Coronary artery (tissue), 2 donors: Measurements from ENCODE around the gene FBXO34.

Experiments
- DNase-seq: peaks from one replicate; pipeline ENCODE4 v3.0.0-alpha.2; 2017; ENCODE audit warnings: low spot score
- H3K27ac ChIP-seq, 2 donors: fragments of 200-600 bp; sonication (generic); one replicate each; pipeline ENCODE4 v1.5.1; 2016 to 2019
- H3K4me3 ChIP-seq: fragments of 200-600 bp; sonication (generic); 2 replicates; pipeline ENCODE4 v1.5.1; 2016; ENCODE audit warnings: mild to moderate bottlenecking, moderate library complexity
- TF ChIP-seq, protein P1 (sequence below): fragments of 200-600 bp; sonication (generic); IDR thresholded peaks from one replicate; pipeline ENCODE4 v1.5.1; 2019; ENCODE audit warnings: antibody characterized with exemption

The FBXO34 gene

DNA sequence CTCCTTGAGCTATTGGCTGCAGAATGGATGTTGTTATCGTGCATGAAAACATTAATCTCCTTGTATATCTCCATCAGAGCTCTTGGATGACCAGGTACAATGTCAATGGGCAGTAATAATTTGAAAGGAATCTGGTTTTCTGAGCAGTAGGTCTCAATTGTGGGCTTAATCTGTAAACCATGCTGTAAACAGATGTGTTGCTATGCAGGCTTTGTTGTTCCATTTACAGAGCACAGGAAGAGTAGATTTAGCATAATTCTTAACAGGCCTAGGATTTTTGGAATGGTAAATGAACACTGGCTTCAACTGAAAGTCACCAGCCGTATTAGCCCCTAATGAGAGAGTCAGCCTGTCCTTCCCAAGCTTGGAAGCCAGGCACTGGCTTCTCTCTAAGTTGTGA lies 90.0 kb downstream of the FBXO34 start:
- no peak overlapping the region for H3K27ac ChIP-seq
- TF ChIP-seq, protein P1, sequence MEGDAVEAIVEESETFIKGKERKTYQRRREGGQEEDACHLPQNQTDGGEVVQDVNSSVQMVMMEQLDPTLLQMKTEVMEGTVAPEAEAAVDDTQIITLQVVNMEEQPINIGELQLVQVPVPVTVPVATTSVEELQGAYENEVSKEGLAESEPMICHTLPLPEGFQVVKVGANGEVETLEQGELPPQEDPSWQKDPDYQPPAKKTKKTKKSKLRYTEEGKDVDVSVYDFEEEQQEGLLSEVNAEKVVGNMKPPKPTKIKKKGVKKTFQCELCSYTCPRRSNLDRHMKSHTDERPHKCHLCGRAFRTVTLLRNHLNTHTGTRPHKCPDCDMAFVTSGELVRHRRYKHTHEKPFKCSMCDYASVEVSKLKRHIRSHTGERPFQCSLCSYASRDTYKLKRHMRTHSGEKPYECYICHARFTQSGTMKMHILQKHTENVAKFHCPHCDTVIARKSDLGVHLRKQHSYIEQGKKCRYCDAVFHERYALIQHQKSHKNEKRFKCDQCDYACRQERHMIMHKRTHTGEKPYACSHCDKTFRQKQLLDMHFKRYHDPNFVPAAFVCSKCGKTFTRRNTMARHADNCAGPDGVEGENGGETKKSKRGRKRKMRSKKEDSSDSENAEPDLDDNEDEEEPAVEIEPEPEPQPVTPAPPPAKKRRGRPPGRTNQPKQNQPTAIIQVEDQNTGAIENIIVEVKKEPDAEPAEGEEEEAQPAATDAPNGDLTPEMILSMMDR, result no peak
- no peak for DNase-seq
- H3K4me3 ChIP-seq, result no peak overlapping the region

DNA sequence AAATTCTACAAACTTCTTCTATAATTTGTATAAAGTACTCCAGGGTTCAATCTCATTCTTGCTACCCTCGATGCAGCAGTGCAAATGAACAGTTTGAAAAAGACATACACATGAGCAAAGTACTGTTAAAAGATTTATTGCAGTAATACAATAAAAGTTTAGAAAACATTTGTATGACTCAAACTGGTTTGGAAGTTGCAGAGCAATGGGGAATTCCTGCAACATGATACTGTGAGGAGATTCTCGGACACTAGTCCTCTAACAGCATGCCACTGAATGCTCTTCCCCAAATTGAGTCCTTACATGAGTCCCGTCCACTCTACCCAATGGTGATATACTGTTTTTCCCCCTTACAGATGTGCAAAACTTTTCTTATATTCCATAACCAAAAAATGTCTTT lies 95.0 kb downstream of the FBXO34 start:
- H3K4me3 ChIP-seq, result no peak overlapping the region
- TF ChIP-seq, protein P1, result no peak
- no peak overlapping the region for H3K27ac ChIP-seq
- no peak for DNase-seq

DNA sequence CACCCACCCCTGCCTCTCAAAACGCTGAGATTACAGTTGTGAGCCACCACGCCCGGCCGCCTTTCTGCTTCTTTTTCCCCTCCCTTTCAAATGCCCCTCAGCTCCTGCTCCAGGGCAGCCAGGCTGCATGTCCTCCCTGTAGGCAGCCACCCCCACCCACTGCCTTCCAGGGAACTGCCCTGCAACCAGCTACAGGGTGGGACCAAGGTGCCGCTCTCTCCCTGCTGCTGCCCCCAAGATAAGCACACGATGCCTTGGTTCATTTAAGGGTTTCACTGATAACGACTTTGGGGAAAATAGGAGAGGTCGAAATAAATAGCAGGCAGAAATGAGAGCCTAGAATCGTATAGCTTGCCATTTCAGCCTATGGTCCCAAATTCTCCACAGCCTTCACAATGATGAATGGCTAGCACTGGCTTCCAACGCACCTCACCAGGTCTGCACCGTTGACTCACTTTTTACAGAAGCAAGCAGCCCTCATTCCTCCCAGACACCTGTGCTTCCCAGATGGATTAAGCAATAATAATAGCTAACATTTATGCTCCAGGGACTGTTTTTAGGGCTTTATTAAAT lies 99.7 kb downstream of the FBXO34 start:
- Histone ChIP-seq H3K27ac (no peak overlapping the region), H3K4me3 (no peak overlapping the region)
- DNase-seq, result no peak
- TF ChIP-seq, protein P1, result no peak

DNA sequence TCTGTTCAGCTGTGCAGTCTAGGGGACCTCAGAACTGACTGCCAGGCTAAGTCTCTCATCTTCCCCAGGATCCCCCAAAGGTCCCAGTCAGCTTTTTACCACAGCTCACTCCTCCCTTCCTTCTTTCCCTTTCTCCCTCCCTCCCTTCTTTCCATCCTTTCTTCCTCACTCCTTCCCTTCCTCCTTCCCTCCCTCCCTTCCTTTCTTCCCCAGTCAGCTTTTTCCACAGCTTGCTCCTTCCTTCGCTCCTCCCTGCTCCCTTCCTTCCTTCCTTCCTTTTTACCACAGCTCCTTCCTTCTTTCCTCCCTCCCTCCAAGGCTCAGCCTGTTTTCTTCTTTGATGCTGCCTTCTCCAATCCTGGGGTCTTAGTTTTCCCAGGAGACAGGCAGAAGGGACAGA lies 101.2 kb downstream of the FBXO34 start:
- no peak overlapping the region for H3K27ac ChIP-seq
- DNase-seq, result no peak
- TF ChIP-seq, protein P1, result no peak
- no peak overlapping the region for H3K4me3 ChIP-seq

DNA sequence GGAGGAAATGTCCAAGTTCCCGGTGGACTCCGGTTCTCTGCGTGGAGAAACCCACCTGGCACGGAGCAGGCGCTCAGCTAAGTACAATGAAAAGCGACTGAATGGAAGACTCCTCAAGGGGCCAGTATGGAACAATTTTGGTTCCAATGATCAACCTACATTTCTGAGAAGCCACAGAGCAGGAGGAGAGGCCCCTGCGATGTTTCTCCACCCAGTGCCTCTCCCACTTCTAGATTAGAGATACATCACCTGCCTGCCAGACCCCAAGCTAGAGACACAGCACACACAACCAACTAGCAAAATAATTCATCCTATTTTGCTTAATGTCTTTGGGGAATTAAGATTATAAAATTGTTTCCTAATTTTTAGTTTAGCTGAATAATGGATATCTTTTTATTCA lies 101.6 kb downstream of the FBXO34 start:
- TF ChIP-seq, protein P1, result no peak
- no peak overlapping the region for H3K27ac ChIP-seq
- no peak overlapping the region for H3K4me3 ChIP-seq
- no peak for DNase-seq

DNA sequence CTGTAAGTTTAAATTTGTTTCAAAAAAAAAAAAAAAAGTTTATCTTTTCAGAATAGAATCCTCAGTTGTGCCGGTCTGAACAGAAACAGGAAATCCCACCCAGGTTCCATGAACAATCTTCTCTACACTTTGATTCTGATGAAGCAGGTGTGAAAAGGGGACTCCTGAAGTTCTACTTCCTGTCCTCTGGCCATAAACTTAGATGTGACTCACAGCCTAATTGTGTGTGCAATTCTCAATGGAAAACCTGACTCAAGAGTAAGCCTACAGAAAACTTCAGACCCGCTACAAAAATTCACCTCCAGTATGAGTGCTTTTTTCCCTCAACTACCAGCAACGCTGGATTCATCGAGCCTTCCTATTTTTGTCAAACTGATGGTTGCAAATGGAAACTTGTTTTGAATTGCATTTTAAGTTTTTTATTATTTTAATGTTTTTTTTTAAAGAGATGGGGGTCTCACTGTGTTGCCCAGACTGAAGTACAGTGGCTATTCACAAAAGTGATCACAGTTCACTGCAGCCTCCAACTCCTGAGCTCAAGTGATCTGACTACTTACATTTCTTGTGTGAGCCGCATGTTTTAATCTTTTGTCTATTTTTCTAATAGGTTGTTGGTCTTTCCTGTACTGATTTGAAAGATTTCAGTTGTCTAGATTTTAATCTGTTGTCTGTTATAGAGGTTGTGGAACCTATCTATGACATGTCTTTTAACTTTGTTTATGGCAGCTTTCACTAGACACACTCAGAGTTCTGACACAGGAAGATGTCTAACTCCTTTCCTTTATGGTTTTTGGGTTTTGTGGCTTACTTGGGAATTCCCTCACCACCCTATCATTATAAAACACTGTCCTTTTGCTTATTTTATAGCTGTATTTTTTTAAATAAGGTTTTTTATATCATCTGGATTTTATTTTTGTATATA lies 102.8 kb downstream of the FBXO34 start:
- no peak overlapping the region for H3K4me3 ChIP-seq
- H3K27ac ChIP-seq, result no peak overlapping the region
- no peak for DNase-seq
- TF ChIP-seq, protein P1, result no peak

DNA sequence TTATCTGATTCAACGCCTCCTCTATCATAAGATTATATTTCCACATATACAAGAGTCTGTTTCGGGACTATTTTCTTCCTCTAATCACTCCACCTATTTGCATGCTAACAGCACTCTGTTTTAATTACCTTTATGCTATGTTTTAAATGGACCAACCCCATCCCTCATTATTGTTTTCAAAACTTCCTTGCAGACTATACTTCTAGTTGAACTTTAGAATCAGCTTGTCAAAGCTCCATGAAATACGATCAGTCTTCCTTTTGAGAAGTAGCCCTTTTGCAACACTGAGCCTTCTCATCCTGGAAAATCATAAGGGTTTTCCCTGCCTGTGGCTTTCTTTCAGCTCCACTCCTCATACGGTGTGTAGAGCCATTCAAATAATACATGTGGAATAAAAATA lies 103.5 kb downstream of the FBXO34 start:
- DNase-seq, result no peak
- H3K27ac ChIP-seq, result no peak overlapping the region
- no peak overlapping the region for H3K4me3 ChIP-seq
- TF ChIP-seq, protein P1, result no peak
